GM18507 (cell line): ENCODE results near the gene HOXA7.
A peak's percentile ranks its signal among the peaks of the same experiment; 100 is the strongest.

ENCODE experiments used
- DNase-seq: peaks from one replicate; pipeline ENCODE4 v3.0.0; 2011; ENCODE audit warnings: low read depth; ENCODE audit not compliant: insufficient read length; ENCODE audit errors: extremely low spot score
- FAIRE-seq: peaks from 2 replicates; lab custom pipeline; 2011; peaks lifted over from hg19 to GRCh38; lab: Jason Lieb, UNC

HOXA7 gene

GRCh38 chr7:27183682-27184336 is 27.3 kb upstream of the HOXA7 start:
- no peak for FAIRE-seq
- DNase-seq = no peak

GRCh38 chr7:27182861-27183681 is 26.6 kb upstream of the HOXA7 start:
- FAIRE-seq = no peak
- no peak for DNase-seq

GRCh38 chr7:27182285-27182841 is 25.9 kb upstream of the HOXA7 start:
- no peak for DNase-seq
- no peak for FAIRE-seq

GRCh38 chr7:27181795-27182275 is 25.4 kb upstream of the HOXA7 start:
- DNase-seq (no peak), FAIRE-seq (no peak)

DNA sequence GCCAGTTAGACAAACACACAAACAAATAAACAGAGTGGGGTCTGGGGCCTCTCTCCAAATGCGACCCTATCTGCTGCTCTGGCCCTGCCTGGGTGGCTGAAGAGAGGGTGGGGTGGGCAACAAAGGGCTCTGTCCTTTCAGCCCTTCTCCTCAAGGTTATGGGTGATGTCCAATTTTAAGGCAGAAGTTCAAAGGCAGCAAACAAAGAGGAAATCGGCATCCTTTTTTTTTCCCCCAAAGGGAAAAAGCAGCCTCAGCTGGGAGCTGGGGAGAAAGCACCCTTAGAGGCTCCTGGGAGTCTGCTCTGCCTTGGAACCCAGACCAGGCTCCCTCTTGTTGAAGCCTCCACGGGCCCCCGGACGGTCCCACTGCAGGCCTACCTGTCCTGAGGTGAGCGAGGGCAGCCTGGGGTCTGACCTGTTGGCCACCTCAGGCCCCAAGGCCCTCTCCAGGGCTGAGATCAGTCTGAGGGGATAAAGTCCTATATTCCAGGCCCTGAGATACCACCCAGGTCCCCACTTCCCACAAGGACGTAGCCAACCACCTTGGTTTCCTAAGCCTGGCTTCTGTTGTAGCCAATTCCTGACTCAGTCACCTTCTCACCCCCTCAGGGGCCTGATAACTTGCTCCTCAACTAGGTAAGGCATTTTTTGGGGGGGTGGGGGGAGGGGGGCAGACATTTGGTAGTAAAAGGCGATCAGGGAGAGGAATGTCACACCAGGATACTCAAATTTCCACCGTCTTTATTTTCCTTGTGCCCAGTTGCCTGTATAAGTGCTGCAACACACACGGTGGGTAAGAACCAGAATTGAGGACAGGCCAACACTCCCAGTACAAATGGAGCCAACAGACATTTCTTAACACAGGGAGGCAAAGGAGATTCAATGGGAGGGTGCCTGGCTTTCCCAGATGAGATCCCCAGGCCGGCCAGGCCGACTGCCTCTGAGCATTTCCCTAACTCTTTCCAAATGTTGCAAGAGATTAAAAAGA is 24.3 kb upstream of the HOXA7 start:
- FAIRE-seq (no peak), DNase-seq (no peak)

GRCh38 chr7:27179503-27180430 is 23.3 kb upstream of the HOXA7 start:
- peak; percentile 53 for DNase-seq
- FAIRE-seq = peak; percentile 65

GRCh38 chr7:27179030-27179429 is 22.6 kb upstream of the HOXA7 start:
- no peak for DNase-seq
- FAIRE-seq = no peak

GRCh38 chr7:27178366-27178765 is 21.9 kb upstream of the HOXA7 start:
- no peak for DNase-seq
- FAIRE-seq = no peak

GRCh38 chr7:27177795-27178320 is 21.4 kb upstream of the HOXA7 start:
- FAIRE-seq (no peak), DNase-seq (no peak)

- FAIRE-seq (no peak), DNase-seq (no peak)
These were observed 20.7 kb upstream of the HOXA7 start for GRCh38 chr7:27176962-27177794.

GRCh38 chr7:27176524-27176845 is 20.0 kb upstream of the HOXA7 start:
- no peak for DNase-seq
- FAIRE-seq = no peak

DNA sequence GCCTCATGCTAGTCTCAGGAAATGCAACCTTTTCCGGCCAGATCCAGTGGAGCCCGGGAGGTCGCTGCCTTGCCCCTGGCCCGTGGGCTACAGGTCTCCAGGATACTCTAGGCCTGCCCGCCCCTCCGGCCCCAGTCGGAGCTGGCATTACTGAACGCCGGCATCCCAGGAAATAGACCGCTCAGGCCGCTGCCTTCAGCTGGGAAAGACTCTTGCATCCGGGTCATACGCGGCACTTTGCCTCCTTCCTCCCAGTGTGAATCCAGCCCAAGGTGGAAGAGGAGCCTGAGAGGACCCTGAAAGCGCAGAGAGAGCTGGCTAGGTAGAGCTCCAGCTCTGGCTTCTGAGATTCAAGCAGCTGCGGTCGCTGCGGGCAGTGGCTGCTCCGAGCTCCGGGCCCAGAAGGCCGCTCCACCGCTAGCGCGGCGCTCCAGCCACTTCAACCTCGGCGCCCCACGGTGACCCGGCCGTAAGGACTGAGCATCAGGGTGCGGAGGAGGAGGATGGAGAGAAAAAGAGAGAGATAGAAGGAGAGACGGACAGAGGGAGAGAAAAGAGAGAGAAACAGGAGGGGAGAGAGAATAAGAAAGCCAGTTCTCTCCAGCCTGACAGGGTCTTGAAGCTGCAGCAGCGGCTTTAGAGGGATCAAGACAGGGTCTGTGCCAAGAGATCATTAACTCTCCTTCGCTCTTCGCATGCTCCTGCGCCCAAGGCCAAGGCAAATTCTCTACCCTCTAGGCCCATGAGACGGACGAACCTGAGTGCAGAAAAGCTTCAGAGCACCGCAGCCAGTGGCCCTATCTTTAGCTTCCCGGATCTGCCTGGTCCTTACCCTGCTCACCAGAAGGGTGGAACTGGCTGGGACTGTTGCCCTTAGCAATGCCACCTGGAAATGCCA is 19.4 kb upstream of the HOXA7 start:
- no peak for DNase-seq
- FAIRE-seq = no peak

DNA sequence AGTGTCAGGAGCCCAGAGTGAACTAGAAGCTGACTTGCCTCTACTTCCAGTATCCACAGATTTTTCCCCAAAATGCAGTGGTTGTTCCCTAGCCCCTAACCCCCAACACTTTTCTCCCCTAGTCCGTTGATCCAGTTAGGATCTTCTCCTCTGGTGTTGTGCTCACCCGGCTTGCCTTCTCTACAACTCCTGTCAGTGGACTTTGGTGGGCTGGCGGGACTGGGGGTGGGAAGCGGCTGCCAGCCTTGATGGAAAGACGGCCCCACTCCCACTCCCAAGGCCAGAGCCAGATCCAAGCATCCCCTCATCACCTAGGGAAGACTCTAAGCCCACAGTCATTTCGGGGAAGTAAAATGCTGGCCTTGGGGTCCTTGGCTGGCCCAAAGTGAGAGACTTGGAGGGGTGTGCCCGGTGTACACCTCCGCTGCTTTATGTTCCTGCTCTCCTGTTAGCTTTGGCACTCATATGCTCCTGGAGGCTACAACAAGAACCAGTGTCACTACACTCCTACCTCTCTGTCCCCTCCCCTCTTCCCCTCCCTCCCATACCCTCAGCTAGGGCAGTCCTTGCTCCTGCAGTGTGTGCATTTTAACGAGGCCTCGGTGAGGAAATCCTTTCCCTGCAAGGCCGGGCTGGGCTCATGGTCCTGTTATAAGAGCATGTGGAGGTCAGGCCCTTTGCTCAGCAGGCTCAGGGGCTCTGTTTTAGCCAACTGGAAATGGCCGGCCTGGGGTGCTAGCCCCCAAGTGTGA is 18.6 kb upstream of the HOXA7 start:
- no peak for DNase-seq
- no peak for FAIRE-seq

GRCh38 chr7:27173956-27174873 is 17.7 kb upstream of the HOXA7 start, which contains the start of gene HOXA10:
Gene HOXA10 (minus strand): TSS chr7:27174320. CDS start chr7:27174306, 14 bp downstream.
- DNase-seq = no peak
- FAIRE-seq = no peak

- DNase-seq = no peak
- no peak for FAIRE-seq
These were observed 17.1 kb upstream of the HOXA7 start for GRCh38 chr7:27173511-27173955.
